Smooth muscle cell (in vitro differentiated cells): ENCODE measurements around the gene ERI2. TPM values are rescaled to one million over a fixed set of nuclear protein-coding genes. Genes with fewer than 3 reads are reported as not detected.

Source experiments
- DNase-seq: peaks from one replicate; lab custom pipeline; 2025; ENCODE audit not compliant: unreplicated experiment; lab: John Stamatoyannopoulos, UW
- H2AFZ ChIP-seq: fragments of 200-600 bp; sonication (generic); 2 replicates; pipeline ENCODE4 v1.6.0; 2016; ENCODE audit warnings: antibody characterized with exemption, low read depth, mild to moderate bottlenecking
- H3F3A ChIP-seq: fragments of 200-600 bp; sonication (generic); 2 replicates; pipeline ENCODE4 v1.6.0; 2017; ENCODE audit warnings: antibody characterized with exemption, low read depth
- H3K27ac ChIP-seq: fragments of 200-600 bp; sonication (generic); 2 replicates; pipeline ENCODE4 v1.5.1; 2016; ENCODE audit warnings: low read depth, mild to moderate bottlenecking
- H3K27me3 ChIP-seq: fragments of 200-600 bp; sonication (generic); 2 replicates; pipeline ENCODE4 v1.6.1; 2016; ENCODE audit warnings: low read depth, mild to moderate bottlenecking
- H3K36me3 ChIP-seq: fragments of 200-600 bp; sonication (generic); 2 replicates; pipeline ENCODE4 v1.5.1; 2016; ENCODE audit warnings: low read depth
- H3K4me1 ChIP-seq: fragments of 200-600 bp; sonication (generic); 2 replicates; pipeline ENCODE4 v1.5.1; 2016; ENCODE audit warnings: low read depth
- H3K4me2 ChIP-seq: fragments of 200-600 bp; sonication (generic); 2 replicates; pipeline ENCODE4 v1.6.0; 2016; ENCODE audit warnings: mild to moderate bottlenecking
- H3K4me3 ChIP-seq: fragments of 200-600 bp; sonication (generic); 2 replicates; pipeline ENCODE4 v1.5.1; 2016; ENCODE audit warnings: mild to moderate bottlenecking
- H3K79me2 ChIP-seq: fragments of 200-600 bp; sonication (generic); 2 replicates; pipeline ENCODE4 v1.6.0; 2016; ENCODE audit warnings: low read depth, mild to moderate bottlenecking
- H3K9ac ChIP-seq: fragments of 200-600 bp; sonication (generic); 2 replicates; pipeline ENCODE4 v1.6.0; 2016; ENCODE audit warnings: low read depth
- H3K9me3 ChIP-seq: fragments of 200-600 bp; sonication (generic); replicated peaks from 2 replicates; pipeline ENCODE4 v1.5.1; 2016; ENCODE audit warnings: low read depth
- H4K20me1 ChIP-seq: fragments of 200-600 bp; sonication (generic); 2 replicates; pipeline ENCODE4 v1.6.0; 2016; ENCODE audit warnings: low read depth
- WGBS: methylation state at CpG from one replicate; pipeline ENCODE4 v1.1.7; 2016; ENCODE audit warnings: low lambda C conversion rate; 5-methylcytosine and 5-hydroxymethylcytosine counted together
- polyA plus RNA-seq: library from polyadenylated mRNA; unstranded; fragments of >200 nt; fragmentation: Nextera tagmentation; extraction: Ambion mirVana; gene quantifications from 2 replicates; pipeline ENCODE4 v1.2.1, GENCODE V29; 2016
- total RNA-seq: library from RNA; depleted of rRNA; stranded (reverse); fragments of >200 nt; gene quantifications from 2 replicates; pipeline ENCODE4 v1.2.3, GENCODE V29; 2014
- TF ChIP-seq, protein P1 (sequence below): fragments of 200-600 bp; sonication (generic); IDR thresholded peaks from 2 replicates; pipeline ENCODE4 v1.5.1; 2017; ENCODE audit warnings: borderline replicate concordance, mild to moderate bottlenecking, antibody characterized with exemption; ENCODE audit not compliant: insufficient read depth, poor library complexity, severe bottlenecking

ERI2 gene
- total and polyA plus RNA-seq, 2 experiments from 2014 or later = 7.6 to 12.9 TPM

DNA sequence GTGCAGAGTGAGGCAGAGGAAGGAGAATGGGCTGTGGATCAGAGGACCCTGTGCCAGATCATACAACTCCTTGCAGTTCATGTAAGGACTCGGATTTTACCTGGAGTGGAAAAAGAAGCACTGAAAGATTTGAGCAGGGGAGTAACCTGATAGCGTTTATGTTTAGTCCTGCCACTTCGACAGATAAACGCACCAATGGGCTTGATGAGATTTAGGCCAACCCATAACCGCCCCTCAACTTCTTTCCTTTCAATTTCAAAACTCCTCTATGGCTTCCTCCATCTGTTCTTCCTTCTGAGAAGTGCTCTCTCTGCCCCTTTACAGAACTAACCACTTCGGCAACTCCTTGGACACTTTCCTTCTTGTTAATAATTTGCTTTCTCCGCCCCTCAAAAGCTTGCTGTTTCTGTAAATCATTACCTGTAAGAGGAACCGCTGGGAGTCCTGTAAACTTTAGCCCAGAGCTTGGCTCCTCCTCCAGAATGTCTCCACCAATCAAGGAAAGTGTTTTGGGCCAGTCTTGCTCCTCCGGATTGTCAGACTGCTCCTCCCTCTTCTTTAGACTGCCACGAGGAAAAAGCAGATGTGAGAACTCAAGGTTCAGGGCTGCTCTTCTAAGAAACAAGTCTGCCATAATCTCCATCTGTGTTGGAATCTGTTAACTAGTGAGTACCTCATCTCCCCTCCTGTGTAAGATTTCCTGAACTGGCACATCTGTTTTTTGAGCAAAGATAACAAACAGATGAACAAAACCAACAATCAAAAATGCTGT, 42.6 kb downstream of the ERI2 start, which contains the start of gene ACSM3:
ACSM3 (plus strand) TSS at position 554 of the 772 bp plus-strand sequence. CDS start 6,021 bp downstream, outside the sequence.
- no peaks in the 10 kb centered on the region for H4K20me1 ChIP-seq
- H3K4me3 ChIP-seq = peak within 1 kb of the TSS; percentile 58
- H3K9ac ChIP-seq = no peak within 1 kb of the TSS
- DNase-seq = no peak
- TF ChIP-seq, protein P1, sequence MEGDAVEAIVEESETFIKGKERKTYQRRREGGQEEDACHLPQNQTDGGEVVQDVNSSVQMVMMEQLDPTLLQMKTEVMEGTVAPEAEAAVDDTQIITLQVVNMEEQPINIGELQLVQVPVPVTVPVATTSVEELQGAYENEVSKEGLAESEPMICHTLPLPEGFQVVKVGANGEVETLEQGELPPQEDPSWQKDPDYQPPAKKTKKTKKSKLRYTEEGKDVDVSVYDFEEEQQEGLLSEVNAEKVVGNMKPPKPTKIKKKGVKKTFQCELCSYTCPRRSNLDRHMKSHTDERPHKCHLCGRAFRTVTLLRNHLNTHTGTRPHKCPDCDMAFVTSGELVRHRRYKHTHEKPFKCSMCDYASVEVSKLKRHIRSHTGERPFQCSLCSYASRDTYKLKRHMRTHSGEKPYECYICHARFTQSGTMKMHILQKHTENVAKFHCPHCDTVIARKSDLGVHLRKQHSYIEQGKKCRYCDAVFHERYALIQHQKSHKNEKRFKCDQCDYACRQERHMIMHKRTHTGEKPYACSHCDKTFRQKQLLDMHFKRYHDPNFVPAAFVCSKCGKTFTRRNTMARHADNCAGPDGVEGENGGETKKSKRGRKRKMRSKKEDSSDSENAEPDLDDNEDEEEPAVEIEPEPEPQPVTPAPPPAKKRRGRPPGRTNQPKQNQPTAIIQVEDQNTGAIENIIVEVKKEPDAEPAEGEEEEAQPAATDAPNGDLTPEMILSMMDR = no peak
- H3K36me3 ChIP-seq = no peaks in the 10 kb centered on the region
- no peaks in the 10 kb centered on the region for H3F3A ChIP-seq
- H3K27me3 ChIP-seq = no peaks in the 10 kb centered on the region
- WGBS = 27% methylated on average over 10 of the region's 10 CpGs
- no peaks in the 10 kb centered on the region for H3K9me3 ChIP-seq
- peak within 1 kb of the TSS; percentile 94 for H2AFZ ChIP-seq
- H3K27ac ChIP-seq = no peak within 1 kb of the TSS
- peak within 1 kb of the TSS; percentile 81 for H3K4me2 ChIP-seq
- no peaks in the 10 kb centered on the region for H3K79me2 ChIP-seq
- H3K4me1 ChIP-seq = no peaks in the 10 kb centered on the region

DNA sequence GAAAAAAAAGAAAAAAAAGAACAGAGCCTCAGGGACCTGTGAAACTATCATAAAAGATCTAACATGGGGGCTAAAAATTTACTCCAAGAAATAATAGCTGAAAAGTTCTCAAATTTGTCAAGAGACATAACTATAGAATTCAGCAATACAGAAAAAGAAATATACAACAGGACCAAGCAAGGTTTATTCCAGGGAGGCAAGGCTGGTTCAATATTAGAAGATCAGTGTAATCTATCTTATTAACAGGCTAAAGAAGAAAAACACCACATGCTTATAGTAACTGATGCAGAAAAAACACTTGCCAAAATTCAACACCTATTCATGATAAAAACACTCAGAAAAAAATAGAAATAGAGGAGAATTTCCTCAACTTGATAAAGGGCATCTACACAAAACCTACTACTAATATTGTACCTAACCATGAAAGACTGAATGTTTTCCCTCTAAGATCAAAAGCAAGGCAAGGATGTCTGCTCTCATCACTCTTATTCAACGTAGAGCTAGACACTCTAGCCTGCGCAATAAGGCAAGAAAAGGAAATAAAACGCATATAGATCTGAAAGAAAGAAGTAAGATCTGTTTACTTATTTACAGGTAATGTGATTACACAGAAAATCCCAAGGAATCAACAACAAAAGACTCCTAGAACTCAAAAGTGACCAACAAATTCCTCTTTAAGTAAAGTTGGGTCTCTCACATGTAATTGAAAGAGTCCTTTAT, 43.7 kb downstream of the ERI2 start:
- 95% methylated on average over 3 of the region's 3 CpGs for WGBS
- Histone ChIP-seq H3K9ac (no peak overlapping the region), H3F3A (no peaks in the 10 kb centered on the region), H3K27me3 (no peaks in the 10 kb centered on the region), H3K36me3 (no peaks in the 10 kb centered on the region), H2AFZ (peak overlapping the region; percentile 94), H3K4me1 (no peaks in the 10 kb centered on the region), H3K9me3 (no peaks in the 10 kb centered on the region), H3K4me3 (peak overlapping the region; percentile 58), H3K27ac (no peak overlapping the region), H3K4me2 (no peak overlapping the region), H4K20me1 (no peaks in the 10 kb centered on the region), H3K79me2 (no peaks in the 10 kb centered on the region)
- DNase-seq = no peak
- TF ChIP-seq, protein P1 = no peak

DNA sequence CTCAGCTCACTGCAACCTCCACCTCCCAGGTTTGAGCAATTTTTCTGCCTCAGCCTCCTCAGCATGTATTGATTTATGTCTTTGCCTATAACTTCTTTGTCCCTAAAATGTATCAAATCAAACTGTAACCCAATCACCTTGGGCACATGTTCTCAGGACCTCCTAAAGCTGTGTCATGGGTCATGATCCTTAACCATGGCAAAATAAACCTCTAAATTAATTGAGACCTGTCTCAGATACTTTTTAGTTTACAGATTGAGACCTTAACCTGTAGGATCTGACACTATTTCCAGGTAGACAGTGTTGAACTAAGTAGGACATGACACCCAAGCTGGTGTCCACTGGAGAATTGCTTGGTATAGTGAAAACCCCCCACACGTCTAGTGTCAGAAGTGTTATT, 45.1 kb downstream of the ERI2 start:
- Histone ChIP-seq H3K4me2 (no peak overlapping the region), H3K27me3 (no peaks in the 10 kb centered on the region), H2AFZ (no peak overlapping the region), H3F3A (no peaks in the 10 kb centered on the region), H3K36me3 (no peaks in the 10 kb centered on the region), H3K27ac (no peak overlapping the region), H3K9ac (no peak overlapping the region), H3K4me1 (no peaks in the 10 kb centered on the region), H3K79me2 (no peaks in the 10 kb centered on the region), H3K9me3 (no peaks in the 10 kb centered on the region), H3K4me3 (no peak overlapping the region), H4K20me1 (no peaks in the 10 kb centered on the region)
- TF ChIP-seq, protein P1 = no peak
- 86% methylated on average over 1 of the region's 1 CpG for WGBS
- no peak for DNase-seq
